Thoracic aorta (tissue), 2 donors: Measurements from ENCODE around the gene HRC. TPM values are rescaled to one million over a fixed set of nuclear protein-coding genes. Genes with fewer than 3 reads are reported as not detected.

Source experiments
- ATAC-seq: fragments of 150-250 bp; one replicate; pipeline ENCODE4 v1.8.0; 2017; ENCODE audit warnings: low read depth; ENCODE audit not compliant: insufficient number of reproducible peaks, low FRiP score
- DNase-seq: peaks from one replicate; pipeline ENCODE4 v3.0.0-alpha.2; 2020; ENCODE audit warnings: low spot score
- H3K27ac ChIP-seq, 2 donors: fragments of 200-600 bp; sonication (generic); 1 replicate in 1 of 2; 2 replicates in 1 of 2; pipeline ENCODE4 v1.5.1; 2016; ENCODE audit warnings: mild to moderate bottlenecking in 2 of 2, moderate library complexity in 2 of 2
- H3K27me3 ChIP-seq: fragments of 200-600 bp; sonication (generic); replicated peaks from 2 replicates; pipeline ENCODE4 v1.6.0; 2016; ENCODE audit warnings: mild to moderate bottlenecking; ENCODE audit not compliant: insufficient read depth
- H3K36me3 ChIP-seq: fragments of 200-600 bp; sonication (generic); one replicate; pipeline ENCODE4 v1.5.1; 2016
- H3K4me1 ChIP-seq, 2 donors: fragments of 200-600 bp; sonication (generic); 1 replicate in 1 of 2; 2 replicates in 1 of 2; pipeline versions ENCODE4 v1.5.1 to v1.6.0; 2016; ENCODE audit warnings: low read depth in 2 of 2, mild to moderate bottlenecking in 1 of 2; ENCODE audit not compliant: control insufficient read depth in 1 of 2
- H3K4me3 ChIP-seq: fragments of 200-600 bp; sonication (generic); 2 replicates; pipeline ENCODE4 v1.5.1; 2016; ENCODE audit warnings: mild to moderate bottlenecking
- H3K9me3 ChIP-seq: fragments of 200-600 bp; sonication (generic); 2 replicates; pipeline ENCODE4 v1.5.1; 2016
- total RNA-seq, 2 donors: library from RNA; depleted of rRNA; stranded (reverse); fragments of >200 nt; gene quantifications; one replicate each; pipeline versions ENCODE4 v1.1.0 to v1.2.3, GENCODE V29; 2016
- TF ChIP-seq, protein P1 (sequence below): fragments of 200-600 bp; sonication (generic); IDR thresholded peaks from one replicate; pipeline ENCODE4 v1.5.1; 2019; ENCODE audit warnings: antibody characterized with exemption

The HRC gene
- total RNA-seq, 2 donors from 2014 or later: 2.2 to 6.5 TPM

- no peak for DNase-seq
- peaks cover 51% of the 10 kb centered on the region for H3K36me3 ChIP-seq
- TF ChIP-seq, protein P1, sequence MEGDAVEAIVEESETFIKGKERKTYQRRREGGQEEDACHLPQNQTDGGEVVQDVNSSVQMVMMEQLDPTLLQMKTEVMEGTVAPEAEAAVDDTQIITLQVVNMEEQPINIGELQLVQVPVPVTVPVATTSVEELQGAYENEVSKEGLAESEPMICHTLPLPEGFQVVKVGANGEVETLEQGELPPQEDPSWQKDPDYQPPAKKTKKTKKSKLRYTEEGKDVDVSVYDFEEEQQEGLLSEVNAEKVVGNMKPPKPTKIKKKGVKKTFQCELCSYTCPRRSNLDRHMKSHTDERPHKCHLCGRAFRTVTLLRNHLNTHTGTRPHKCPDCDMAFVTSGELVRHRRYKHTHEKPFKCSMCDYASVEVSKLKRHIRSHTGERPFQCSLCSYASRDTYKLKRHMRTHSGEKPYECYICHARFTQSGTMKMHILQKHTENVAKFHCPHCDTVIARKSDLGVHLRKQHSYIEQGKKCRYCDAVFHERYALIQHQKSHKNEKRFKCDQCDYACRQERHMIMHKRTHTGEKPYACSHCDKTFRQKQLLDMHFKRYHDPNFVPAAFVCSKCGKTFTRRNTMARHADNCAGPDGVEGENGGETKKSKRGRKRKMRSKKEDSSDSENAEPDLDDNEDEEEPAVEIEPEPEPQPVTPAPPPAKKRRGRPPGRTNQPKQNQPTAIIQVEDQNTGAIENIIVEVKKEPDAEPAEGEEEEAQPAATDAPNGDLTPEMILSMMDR: peak; percentile 68
- no peak overlapping the region for H3K27ac ChIP-seq
- H3K27me3 ChIP-seq: no peaks in the 10 kb centered on the region
- H3K9me3 ChIP-seq: no peaks in the 10 kb centered on the region
- H3K4me3 ChIP-seq: no peak overlapping the region
- peaks cover 6 to 17% of the 10 kb centered on the region in 2 donors for H3K4me1 ChIP-seq
- no peak for ATAC-seq
Observed at GRCh38 chr19:49106648-49107135, 48.5 kb downstream of the HRC start.

- TF ChIP-seq, protein P1: no peak
- peaks cover 73% of the 10 kb centered on the region for H3K36me3 ChIP-seq
- no peak for ATAC-seq
Observed at GRCh38 chr19:49104229-49104864, 50.8 kb downstream of the HRC start.

DNA sequence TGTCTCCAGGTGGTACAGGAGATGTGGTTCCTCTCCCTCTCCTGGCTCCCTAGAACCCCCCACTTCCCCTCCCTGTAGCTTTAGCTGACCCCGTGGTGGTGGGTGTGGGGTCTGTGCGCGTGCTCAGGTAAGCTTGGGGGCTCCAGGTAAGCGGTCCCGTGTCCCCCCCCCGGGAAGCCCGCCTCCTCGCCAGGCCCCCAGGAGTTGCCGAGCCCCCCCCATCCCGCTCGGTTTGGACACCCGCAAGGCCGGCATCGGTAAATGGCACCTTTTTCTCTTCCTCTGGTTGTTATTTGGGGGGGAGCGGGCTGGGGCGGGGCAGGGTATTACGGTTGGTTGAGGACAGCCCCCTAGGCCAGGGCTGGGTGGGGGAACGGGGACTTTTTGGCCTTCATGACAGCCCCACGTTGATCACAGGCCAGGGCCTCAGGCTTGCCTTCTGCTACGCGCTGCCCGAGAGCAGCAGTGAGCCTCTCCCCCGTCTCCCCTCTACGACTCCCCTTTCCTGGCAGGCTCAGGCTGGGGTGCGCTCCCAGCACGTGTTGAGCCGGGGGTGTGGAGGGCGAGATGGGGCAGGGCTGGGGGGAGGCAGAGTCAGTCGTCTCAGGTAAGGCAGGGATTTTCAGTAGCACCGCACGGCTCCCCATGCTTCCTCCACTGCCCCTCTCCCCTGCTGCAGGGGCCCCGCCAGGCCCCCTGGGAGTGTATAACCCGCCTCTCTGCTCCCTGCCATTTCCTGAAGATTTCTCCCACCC lies 51.7 kb downstream of the HRC start:
- H3K36me3 ChIP-seq: peaks cover 82% of the 10 kb centered on the region
- no peaks in the 10 kb centered on the region for H3K4me1 ChIP-seq
- H3K27ac ChIP-seq: no peak overlapping the region
- ATAC-seq (no peak), DNase-seq (no peak)
- H3K27me3 ChIP-seq: no peaks in the 10 kb centered on the region
- H3K4me3 ChIP-seq: no peak overlapping the region
- no peaks in the 10 kb centered on the region for H3K9me3 ChIP-seq
- TF ChIP-seq, protein P1: no peak

More at GRCh38 chr19:49104229-49104864, 50.8 kb downstream of the HRC start:
- Histone ChIP-seq H3K4me1 (no peaks in the 10 kb centered on the region), H3K4me3 (no peak overlapping the region), H3K27me3 (no peaks in the 10 kb centered on the region), H3K9me3 (no peaks in the 10 kb centered on the region), H3K27ac (no peak overlapping the region)
- DNase-seq: no peak

- TF ChIP-seq, protein P1: no peak
- peaks cover 80% of the 10 kb centered on the region for H3K36me3 ChIP-seq
- DNase-seq (no peak), ATAC-seq (no peak)
- H3K4me1 ChIP-seq: no peaks in the 10 kb centered on the region
- H3K27me3 ChIP-seq: no peaks in the 10 kb centered on the region
- H3K27ac ChIP-seq: no peak overlapping the region
- H3K9me3 ChIP-seq: no peaks in the 10 kb centered on the region
- H3K4me3 ChIP-seq: no peak overlapping the region
Observed at GRCh38 chr19:49102303-49102702, 52.9 kb downstream of the HRC start.

Other genes with a start within 250 kb of the HRC start
- 1 to 10 TPM in 1 of 2 donors, not detected in 1; 3.7 TPM for gene DHDH, start 221.7 kb downstream of the HRC start, total RNA-seq
- gene BAX, start 200.5 kb downstream of the HRC start, total RNA-seq: 100 to 1,000 TPM in 1 of 2 donors, 10 to 100 TPM in 1; 53.1 to 104 TPM
- gene FTL, start 190.1 kb downstream of the HRC start, total RNA-seq: 1,000 to 10,000 TPM; 3,403 to 7,108 TPM
- gene GYS1, start 162.1 kb downstream of the HRC start, total RNA-seq: 10 to 100 TPM; 30.1 to 44.4 TPM
- 10 to 100 TPM; 51.6 to 52.3 TPM for gene RUVBL2, start 161.5 kb downstream of the HRC start, total RNA-seq
- gene LHB, start 138.3 kb downstream of the HRC start, total RNA-seq: not detected
- gene CGB3, start 131.1 kb downstream of the HRC start, total RNA-seq: not detected
- not detected for gene CGB2, start 123.5 kb downstream of the HRC start, total RNA-seq
- gene CGB1, start 118.5 kb downstream of the HRC start, total RNA-seq: not detected
- gene CGB5, start 111.5 kb downstream of the HRC start, total RNA-seq: not detected
- not detected for gene CGB8, start 106.3 kb downstream of the HRC start, total RNA-seq
- not detected for gene CGB7, start 97.6 kb downstream of the HRC start, total RNA-seq
- gene NTF4, start 90.6 kb downstream of the HRC start, total RNA-seq: not detected
- gene KCNA7, start 82.7 kb downstream of the HRC start, total RNA-seq: not detected
- 100 to 1,000 TPM; 339 to 438 TPM for gene SNRNP70, start 69.9 kb downstream of the HRC start, total RNA-seq
- 10 to 100 TPM in 1 of 2 donors, not detected in 1; 19.8 TPM for gene LIN7B, start 41.0 kb downstream of the HRC start, total RNA-seq
- not detected for gene C19orf73, start 36.3 kb downstream of the HRC start, total RNA-seq
- 1 to 10 TPM; 2.7 to 5.0 TPM for gene PPFIA3, start 35.9 kb downstream of the HRC start, total RNA-seq
- gene TRPM4, start 2.4 kb upstream of the HRC start, total RNA-seq: 10 to 100 TPM; 48.3 to 65.9 TPM
- gene SLC6A16, start 169.8 kb upstream of the HRC start, total RNA-seq: 1 to 10 TPM; 2.4 to 2.8 TPM
- gene CD37, start 180.0 kb upstream of the HRC start, total RNA-seq: 10 to 100 TPM; 29.8 to 33.0 TPM
- gene TEAD2, start 207.0 kb upstream of the HRC start, total RNA-seq: 10 to 100 TPM; 26.4 to 41.3 TPM
- gene DKKL1, start 208.5 kb upstream of the HRC start, total RNA-seq: under 1 TPM in 1 of 2 donors, not detected in 1; 0.95 TPM
- not detected for gene KASH5, start 232.9 kb upstream of the HRC start, total RNA-seq